GM18867 (cell line): ENCODE results near the gene SIAE.

Experiments
- ATAC-seq: cut with Tn5 transposase; IDR thresholded peaks from one replicate; pipeline ENCODE4 v1.9.1; 2021; ENCODE audit warnings: mild to moderate bottlenecking, moderate library complexity; ENCODE audit not compliant: unreplicated experiment

Gene SIAE

GRCh38 chr11:124583781-124584180, 89.8 kb downstream of the SIAE start:
- ATAC-seq = no peak
